Prostate gland (tissue), 2 donors: ENCODE measurements around the gene AP1S2.

Source experiments
- POLR2A ChIP-seq: fragments of 450-650 bp; IDR thresholded peaks from one replicate; pipeline ENCODE4 v1.6.1; 2016; ENCODE audit warnings: antibody characterized with exemption, mild to moderate bottlenecking
- POLR2AphosphoS5 ChIP-seq: sonication (generic); formaldehyde crosslinking; IDR thresholded peaks from one replicate; pipeline ENCODE4 v1.6.1; 2017; ENCODE audit warnings: antibody characterized with exemption
- TF ChIP-seq, protein P1 (sequence below), 4 experiments: fragments of 200-600 bp in 2 of 4; fragments of 450-650 bp in 2 of 4; sonication (generic) in 2 of 4; IDR thresholded peaks; 1 replicate in 3 of 4; 2 replicates in 1 of 4; pipeline ENCODE4 v1.5.1; 2016 to 2019; ENCODE audit warnings: antibody characterized with exemption in 4 of 4, mild to moderate bottlenecking in 2 of 4, moderate library complexity in 2 of 4

- TF ChIP-seq, protein P1, sequence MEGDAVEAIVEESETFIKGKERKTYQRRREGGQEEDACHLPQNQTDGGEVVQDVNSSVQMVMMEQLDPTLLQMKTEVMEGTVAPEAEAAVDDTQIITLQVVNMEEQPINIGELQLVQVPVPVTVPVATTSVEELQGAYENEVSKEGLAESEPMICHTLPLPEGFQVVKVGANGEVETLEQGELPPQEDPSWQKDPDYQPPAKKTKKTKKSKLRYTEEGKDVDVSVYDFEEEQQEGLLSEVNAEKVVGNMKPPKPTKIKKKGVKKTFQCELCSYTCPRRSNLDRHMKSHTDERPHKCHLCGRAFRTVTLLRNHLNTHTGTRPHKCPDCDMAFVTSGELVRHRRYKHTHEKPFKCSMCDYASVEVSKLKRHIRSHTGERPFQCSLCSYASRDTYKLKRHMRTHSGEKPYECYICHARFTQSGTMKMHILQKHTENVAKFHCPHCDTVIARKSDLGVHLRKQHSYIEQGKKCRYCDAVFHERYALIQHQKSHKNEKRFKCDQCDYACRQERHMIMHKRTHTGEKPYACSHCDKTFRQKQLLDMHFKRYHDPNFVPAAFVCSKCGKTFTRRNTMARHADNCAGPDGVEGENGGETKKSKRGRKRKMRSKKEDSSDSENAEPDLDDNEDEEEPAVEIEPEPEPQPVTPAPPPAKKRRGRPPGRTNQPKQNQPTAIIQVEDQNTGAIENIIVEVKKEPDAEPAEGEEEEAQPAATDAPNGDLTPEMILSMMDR (IDR thresholded peaks at IDR 0.05): no peak
- TF ChIP-seq POLR2AphosphoS5: no peak
- TF ChIP-seq POLR2A: no peak
Measured at GRCh38 chrX:15888062-15888461, 33.4 kb upstream of the AP1S2 start.
